ENCODE measurements around the gene UBE3A. TPM values are rescaled to one million over a fixed set of nuclear protein-coding genes. Genes with fewer than 3 reads are reported as not detected.
"Not testable (repeated sequence)": the region's sequence is repeated elsewhere in the genome, so short reads cannot be mapped to it uniquely, and the experiment has no call there.

Gene UBE3A
- total RNA-seq, 2 donors from 2014 or later = 107 to 121 TPM

- Mint-ChIP-seq H3K4me1 (ENCODE audit: low read depth) (peaks cover 67% of the 10 kb centered on the region), H3K36me3 (ENCODE audit: insufficient read depth in 2 of 2) (peaks cover 4 to 10% of the 10 kb centered on the region in 2 donors), H3K27me3 (ENCODE audit: low read depth) (no peaks in the 10 kb centered on the region), H3K27ac (no peak overlapping the region), H3K9me3 (no peaks in the 10 kb centered on the region), H3K4me3 (no peak overlapping the region)
- DNase-seq (no peak), ATAC-seq (replicated peaks in 1 of 2) (no peak)
Observed at GRCh38 chr15:25433118-25433865, 5.5 kb downstream of the UBE3A start.

- Mint-ChIP-seq H3K27me3 (ENCODE audit: low read depth) (no peaks in the 10 kb centered on the region), H3K9me3 (no peaks in the 10 kb centered on the region), H3K4me3 (peak overlapping the region in 1 of 2 donors; percentile 30), H3K4me1 (ENCODE audit: low read depth) (peaks cover 71% of the 10 kb centered on the region), H3K27ac (no peak overlapping the region), H3K36me3 (ENCODE audit: insufficient read depth in 2 of 2) (peaks cover 1 to 11% of the 10 kb centered on the region in 2 donors)
- no peak for ATAC-seq (replicated peaks in 1 of 2)
- DNase-seq = no peak
Observed at GRCh38 chr15:25431836-25432561, 6.8 kb downstream of the UBE3A start.

- peaks cover 4 to 26% of the 10 kb centered on the region in 2 donors for H3K36me3 Mint-ChIP-seq (ENCODE audit: insufficient read depth in 2 of 2)
- H3K4me3 Mint-ChIP-seq = peak overlapping the region in 1 of 2 donors; percentile 14
- H3K4me1 Mint-ChIP-seq (ENCODE audit: low read depth) = peaks cover 54% of the 10 kb centered on the region
- ATAC-seq (replicated peaks in 1 of 2) = no peak
- H3K27me3 Mint-ChIP-seq (ENCODE audit: low read depth) = no peaks in the 10 kb centered on the region
- H3K27ac Mint-ChIP-seq = peak overlapping the region; percentile 88
- no peak for DNase-seq
- peaks cover 2% of the 10 kb centered on the region in 2 donors for H3K9me3 Mint-ChIP-seq
Observed at GRCh38 chr15:25427861-25428260, 11.0 kb downstream of the UBE3A start.

GRCh38 chr15:25426896-25427610, 11.8 kb downstream of the UBE3A start:
- no peaks in the 10 kb centered on the region for H3K27me3 Mint-ChIP-seq (ENCODE audit: low read depth)
- H3K27ac Mint-ChIP-seq = peak overlapping the region; percentile 88
- DNase-seq = no peak
- peaks cover 2% of the 10 kb centered on the region in 2 donors for H3K9me3 Mint-ChIP-seq
- ATAC-seq (replicated peaks in 1 of 2) = no peak
- H3K4me1 Mint-ChIP-seq (ENCODE audit: low read depth) = peaks cover 53% of the 10 kb centered on the region
- peaks cover 4 to 26% of the 10 kb centered on the region in 2 donors for H3K36me3 Mint-ChIP-seq (ENCODE audit: insufficient read depth in 2 of 2)
- peak overlapping the region in 1 of 2 donors; percentile 35 for H3K4me3 Mint-ChIP-seq

- Mint-ChIP-seq H3K27me3 (ENCODE audit: low read depth) (no peaks in the 10 kb centered on the region), H3K9me3 (peaks cover 6 to 7% of the 10 kb centered on the region in 2 donors), H3K27ac (no peak overlapping the region), H3K4me1 (ENCODE audit: low read depth) (peaks cover 38% of the 10 kb centered on the region), H3K36me3 (ENCODE audit: insufficient read depth in 2 of 2) (peaks cover 12 to 45% of the 10 kb centered on the region in 2 donors), H3K4me3 (no peak overlapping the region)
- ATAC-seq (replicated peaks in 1 of 2) (no peak), DNase-seq (no peak)
Observed at GRCh38 chr15:25424073-25424472, 14.8 kb downstream of the UBE3A start.

- no peak for DNase-seq
- H3K36me3 Mint-ChIP-seq (ENCODE audit: insufficient read depth in 2 of 2) = peaks cover 14 to 49% of the 10 kb centered on the region in 2 donors
- ATAC-seq (replicated peaks in 1 of 2) = no peak
- H3K4me3 Mint-ChIP-seq = no peak overlapping the region
- peaks cover 26% of the 10 kb centered on the region for H3K4me1 Mint-ChIP-seq (ENCODE audit: low read depth)
- H3K27ac Mint-ChIP-seq = no peak overlapping the region
- no peaks in the 10 kb centered on the region for H3K27me3 Mint-ChIP-seq (ENCODE audit: low read depth)
- H3K9me3 Mint-ChIP-seq = peaks cover 7% of the 10 kb centered on the region in 2 donors
Observed at GRCh38 chr15:25422021-25422420, 16.8 kb downstream of the UBE3A start.

GRCh38 chr15:25418202-25418601, 20.6 kb downstream of the UBE3A start:
- H3K27me3 Mint-ChIP-seq (ENCODE audit: low read depth) = no peaks in the 10 kb centered on the region
- H3K4me3 Mint-ChIP-seq = no peak overlapping the region
- no peak overlapping the region for H3K27ac Mint-ChIP-seq
- no peak for DNase-seq
- H3K36me3 Mint-ChIP-seq (ENCODE audit: insufficient read depth in 2 of 2) = peaks cover 19 to 46% of the 10 kb centered on the region in 2 donors
- H3K9me3 Mint-ChIP-seq = peaks cover 7 to 8% of the 10 kb centered on the region in 2 donors
- no peak for ATAC-seq (replicated peaks in 1 of 2)
- peaks cover 44% of the 10 kb centered on the region for H3K4me1 Mint-ChIP-seq (ENCODE audit: low read depth)

GRCh38 chr15:25417604-25418003, 21.2 kb downstream of the UBE3A start:
- Mint-ChIP-seq H3K27ac (peak overlapping the region; percentile 72), H3K27me3 (ENCODE audit: low read depth) (no peaks in the 10 kb centered on the region), H3K4me3 (no peak overlapping the region), H3K9me3 (peaks cover 7 to 8% of the 10 kb centered on the region in 2 donors), H3K36me3 (ENCODE audit: insufficient read depth in 2 of 2) (peaks cover 19 to 47% of the 10 kb centered on the region in 2 donors), H3K4me1 (ENCODE audit: low read depth) (peaks cover 47% of the 10 kb centered on the region)
- DNase-seq = no peak
- ATAC-seq (replicated peaks in 1 of 2) = no peak

GRCh38 chr15:25416693-25417092, 22.1 kb downstream of the UBE3A start:
- H3K36me3 Mint-ChIP-seq (ENCODE audit: insufficient read depth in 2 of 2) = peaks cover 17 to 44% of the 10 kb centered on the region in 2 donors
- peak overlapping the region in 1 of 2 donors; percentile 28 for H3K4me3 Mint-ChIP-seq
- H3K27ac Mint-ChIP-seq = peak overlapping the region; percentile 64
- H3K27me3 Mint-ChIP-seq (ENCODE audit: low read depth) = no peaks in the 10 kb centered on the region
- no peak for DNase-seq
- peaks cover 47% of the 10 kb centered on the region for H3K4me1 Mint-ChIP-seq (ENCODE audit: low read depth)
- peaks cover 7 to 8% of the 10 kb centered on the region in 2 donors for H3K9me3 Mint-ChIP-seq
- peak; percentile 53 to 75 for ATAC-seq (replicated peaks in 1 of 2)

GRCh38 chr15:25415707-25416106, 23.1 kb downstream of the UBE3A start:
- DNase-seq (no peak), ATAC-seq (replicated peaks in 1 of 2) (no peak)
- H3K27me3 Mint-ChIP-seq (ENCODE audit: low read depth) = no peaks in the 10 kb centered on the region
- H3K36me3 Mint-ChIP-seq (ENCODE audit: insufficient read depth in 2 of 2) = peaks cover 15 to 36% of the 10 kb centered on the region in 2 donors
- H3K9me3 Mint-ChIP-seq = peaks cover 4 to 8% of the 10 kb centered on the region in 2 donors
- no peak overlapping the region for H3K27ac Mint-ChIP-seq
- peaks cover 47% of the 10 kb centered on the region for H3K4me1 Mint-ChIP-seq (ENCODE audit: low read depth)
- no peak overlapping the region for H3K4me3 Mint-ChIP-seq

- peaks cover 47% of the 10 kb centered on the region for H3K4me1 Mint-ChIP-seq (ENCODE audit: low read depth)
- H3K9me3 Mint-ChIP-seq = peaks cover 4 to 8% of the 10 kb centered on the region in 2 donors
- ATAC-seq (replicated peaks in 1 of 2) = no peak
- H3K36me3 Mint-ChIP-seq (ENCODE audit: insufficient read depth in 2 of 2) = peaks cover 15 to 35% of the 10 kb centered on the region in 2 donors
- no peaks in the 10 kb centered on the region for H3K27me3 Mint-ChIP-seq (ENCODE audit: low read depth)
- peak overlapping the region; percentile 36 for H3K27ac Mint-ChIP-seq
- H3K4me3 Mint-ChIP-seq = no peak overlapping the region
- no peak for DNase-seq
Observed at GRCh38 chr15:25415217-25415616, 23.6 kb downstream of the UBE3A start.

GRCh38 chr15:25410649-25411048, 28.2 kb downstream of the UBE3A start:
- DNase-seq (no peak), ATAC-seq (replicated peaks in 1 of 2) (no peak)
- peaks cover 3% of the 10 kb centered on the region in 2 donors for H3K9me3 Mint-ChIP-seq
- H3K27ac Mint-ChIP-seq = no peak overlapping the region
- H3K27me3 Mint-ChIP-seq (ENCODE audit: low read depth) = no peaks in the 10 kb centered on the region
- H3K4me3 Mint-ChIP-seq = no peak overlapping the region
- peaks cover 11 to 29% of the 10 kb centered on the region in 2 donors for H3K36me3 Mint-ChIP-seq (ENCODE audit: insufficient read depth in 2 of 2)
- H3K4me1 Mint-ChIP-seq (ENCODE audit: low read depth) = peaks cover 37% of the 10 kb centered on the region

- H3K9me3 Mint-ChIP-seq; H3K27me3 Mint-ChIP-seq (ENCODE audit: low read depth); H3K4me3 Mint-ChIP-seq; DNase-seq; H3K27ac Mint-ChIP-seq; ATAC-seq (replicated peaks in 1 of 2): not testable (repeated sequence)
- peaks cover 31% of the 10 kb centered on the region for H3K4me1 Mint-ChIP-seq (ENCODE audit: low read depth)
- H3K36me3 Mint-ChIP-seq (ENCODE audit: insufficient read depth in 2 of 2) = peaks cover 7 to 33% of the 10 kb centered on the region in 2 donors
Observed at GRCh38 chr15:25409731-25410130, 29.1 kb downstream of the UBE3A start.

All from activated T-cell treated with anti-CD3 and anti-CD28 coated beads, Interleukin-2, amount 50 U/mL, for 72 hours (primary cell).